Measurements from ENCODE around the gene ANKRD60.

The ANKRD60 gene

GRCh38 chr20:58223358-58223941, 5.0 kb downstream of the ANKRD60 start:
- no peak for DNase-seq (ENCODE audit: low read depth)

- no peak for DNase-seq (ENCODE audit: low read depth)
Observed at GRCh38 chr20:58222446-58222845, 6.0 kb downstream of the ANKRD60 start.

- DNase-seq (ENCODE audit: low read depth), result peak; percentile 24
Observed at GRCh38 chr20:58219342-58219700, 9.1 kb downstream of the ANKRD60 start.

GRCh38 chr20:58218665-58219341, 9.7 kb downstream of the ANKRD60 start:
- DNase-seq (ENCODE audit: low read depth), result no peak

GRCh38 chr20:58216334-58216733, 12.1 kb downstream of the ANKRD60 start:
- DNase-seq (ENCODE audit: low read depth), result no peak

GRCh38 chr20:58215116-58215515, 13.3 kb downstream of the ANKRD60 start:
- DNase-seq (ENCODE audit: low read depth), result no peak

- DNase-seq (ENCODE audit: low read depth), result no peak
Observed at GRCh38 chr20:58214310-58214709, 14.1 kb downstream of the ANKRD60 start.

GRCh38 chr20:58213716-58214115, 14.7 kb downstream of the ANKRD60 start:
- no peak for DNase-seq (ENCODE audit: low read depth)

GRCh38 chr20:58213121-58213520, 15.3 kb downstream of the ANKRD60 start:
- DNase-seq (ENCODE audit: low read depth), result no peak

GRCh38 chr20:58212636-58213035, 15.8 kb downstream of the ANKRD60 start:
- no peak for DNase-seq (ENCODE audit: low read depth)

GRCh38 chr20:58210398-58210747, 18.1 kb downstream of the ANKRD60 start:
- no peak for DNase-seq (ENCODE audit: low read depth)

- peak; percentile 33 for DNase-seq (ENCODE audit: low read depth)
Observed at GRCh38 chr20:58209652-58210397, 18.6 kb downstream of the ANKRD60 start.

- DNase-seq (ENCODE audit: low read depth), result no peak
Observed at GRCh38 chr20:58208944-58209343, 19.5 kb downstream of the ANKRD60 start.

GRCh38 chr20:58205850-58206249, 22.6 kb downstream of the ANKRD60 start:
- DNase-seq (ENCODE audit: low read depth), result no peak

- no peak for DNase-seq (ENCODE audit: low read depth)
Observed at GRCh38 chr20:58202044-58202443, 26.4 kb downstream of the ANKRD60 start.

GRCh38 chr20:58201616-58202015, 26.8 kb downstream of the ANKRD60 start:
- DNase-seq (ENCODE audit: low read depth), result no peak

- no peak for DNase-seq (ENCODE audit: low read depth)
Observed at GRCh38 chr20:58199469-58199868, 29.0 kb downstream of the ANKRD60 start.

- no peak for DNase-seq (ENCODE audit: low read depth)
Observed at GRCh38 chr20:58198901-58199355, 29.5 kb downstream of the ANKRD60 start.

- DNase-seq (ENCODE audit: low read depth), result no peak
Observed at GRCh38 chr20:58198384-58198783, 30.1 kb downstream of the ANKRD60 start.

GRCh38 chr20:58197185-58197469, 31.3 kb downstream of the ANKRD60 start:
- no peak for DNase-seq (ENCODE audit: low read depth)

GRCh38 chr20:58196402-58197184, 31.9 kb downstream of the ANKRD60 start:
- no peak for DNase-seq (ENCODE audit: low read depth)

- DNase-seq (ENCODE audit: low read depth), result no peak
Observed at GRCh38 chr20:58195047-58195446, 33.4 kb downstream of the ANKRD60 start.
